ENCODE data around the gene IPO9.
"Not testable (repeated sequence)": the region's sequence is repeated elsewhere in the genome, so short reads cannot be mapped to it uniquely, and the experiment has no call there.

IPO9 gene

GRCh38 chr1:201810466-201811216 lies 18.3 kb upstream of the IPO9 start:
- DNase-seq, result no peak

GRCh38 chr1:201813226-201813625 lies 15.7 kb upstream of the IPO9 start:
- DNase-seq, result no peak

GRCh38 chr1:201816309-201816854 lies 12.6 kb upstream of the IPO9 start:
- DNase-seq, result no peak

GRCh38 chr1:201818971-201819750 lies 9.8 kb upstream of the IPO9 start:
- no peak for DNase-seq

- DNase-seq, result no peak
Measured at GRCh38 chr1:201820413-201820812, 8.5 kb upstream of the IPO9 start.

GRCh38 chr1:201825245-201825644 lies 3.7 kb upstream of the IPO9 start:
- DNase-seq, result no peak

- DNase-seq, result no peak
Measured at GRCh38 chr1:201826830-201827229, 2.1 kb upstream of the IPO9 start.

- no peak for DNase-seq
Measured at GRCh38 chr1:201827321-201828216, 1.4 kb upstream of the IPO9 start.

GRCh38 chr1:201828217-201828819 lies 639 bp upstream of the IPO9 start:
- no peak for DNase-seq

GRCh38 chr1:201831371-201831770 lies 2.4 kb downstream of the IPO9 start:
- no peak for DNase-seq

- no peak for DNase-seq
Measured at GRCh38 chr1:201834621-201835020, 5.7 kb downstream of the IPO9 start.

GRCh38 chr1:201838381-201838780 lies 9.4 kb downstream of the IPO9 start:
- DNase-seq, result no peak

GRCh38 chr1:201839089-201839488 lies 10.1 kb downstream of the IPO9 start:
- DNase-seq, result not testable (repeated sequence)

GRCh38 chr1:201840055-201840454 lies 11.1 kb downstream of the IPO9 start:
- no peak for DNase-seq

- DNase-seq, result no peak
Measured at GRCh38 chr1:201840490-201840889, 11.5 kb downstream of the IPO9 start.

- no peak for DNase-seq
Measured at GRCh38 chr1:201841265-201841912, 12.4 kb downstream of the IPO9 start.

- DNase-seq, result no peak
Measured at GRCh38 chr1:201842472-201843027, 13.6 kb downstream of the IPO9 start.

- no peak for DNase-seq
Measured at GRCh38 chr1:201845331-201846083, 16.6 kb downstream of the IPO9 start.

GRCh38 chr1:201847150-201847549 lies 18.2 kb downstream of the IPO9 start:
- DNase-seq, result no peak

- DNase-seq, result no peak
Measured at GRCh38 chr1:201848230-201848629, 19.3 kb downstream of the IPO9 start.
